Loucy (cell line): ENCODE measurements around the gene ROR1.

Source experiments
- H2AFZ ChIP-seq: fragments of 200-600 bp; sonication (generic); 2 replicates; pipeline ENCODE4 v1.6.0; 2016; ENCODE audit warnings: antibody characterized with exemption, mild to moderate bottlenecking, low read length, moderate library complexity
- H3F3A ChIP-seq: fragments of 200-600 bp; 2 replicates; pipeline ENCODE4 v1.6.0; 2016; ENCODE audit warnings: antibody characterized with exemption, low read depth, mild to moderate bottlenecking
- H3K27me3 ChIP-seq: fragments of 200-600 bp; sonication (generic); 2 replicates; pipeline ENCODE4 v1.6.1; 2014; ENCODE audit warnings: low read length, mild to moderate bottlenecking; ENCODE audit not compliant: insufficient read depth, poor library complexity, severe bottlenecking
- H3K36me3 ChIP-seq: fragments of 200-600 bp; sonication (generic); 2 replicates; pipeline ENCODE4 v1.6.1; 2016; ENCODE audit warnings: low read length; ENCODE audit not compliant: insufficient read depth
- H3K4me1 ChIP-seq: fragments of 200-600 bp; sonication (generic); 2 replicates; pipeline ENCODE4 v1.5.1; 2014; ENCODE audit warnings: low read length, mild to moderate bottlenecking; ENCODE audit not compliant: insufficient read depth, poor library complexity, severe bottlenecking
- H3K4me2 ChIP-seq: fragments of 200-600 bp; sonication (generic); 2 replicates; pipeline ENCODE4 v1.6.0; 2014; ENCODE audit warnings: antibody characterized with exemption, low read length, low read depth, mild to moderate bottlenecking; ENCODE audit not compliant: poor library complexity, severe bottlenecking
- H3K4me3 ChIP-seq: fragments of 200-600 bp; sonication (generic); 2 replicates; pipeline ENCODE4 v1.5.1; 2014; ENCODE audit warnings: low read length, mild to moderate bottlenecking, mixed read lengths; ENCODE audit not compliant: poor library complexity, severe bottlenecking
- H3K79me2 ChIP-seq: fragments of 200-600 bp; sonication (generic); 2 replicates; pipeline ENCODE4 v1.6.1; 2014; ENCODE audit warnings: low read length; ENCODE audit not compliant: insufficient read depth
- H3K9ac ChIP-seq: fragments of 200-600 bp; sonication (generic); 2 replicates; pipeline ENCODE4 v1.6.0; 2014; ENCODE audit warnings: mild to moderate bottlenecking, low read depth, low read length, moderate library complexity; ENCODE audit not compliant: poor library complexity, severe bottlenecking
- H3K9me2 ChIP-seq: fragments of 200-600 bp; sonication (generic); replicated peaks from 2 replicates; pipeline ENCODE4 v1.6.1; 2016; ENCODE audit warnings: low read depth, low read length, mixed read lengths
- H3K9me3 ChIP-seq: fragments of 200-600 bp; sonication (generic); 2 replicates; pipeline ENCODE4 v1.6.1; 2014; ENCODE audit warnings: mild to moderate bottlenecking, antibody characterized with exemption, low read length, low read depth; ENCODE audit not compliant: insufficient read depth
- H4K20me1 ChIP-seq: fragments of 200-600 bp; sonication (generic); 2 replicates; pipeline ENCODE4 v1.6.0; 2014; ENCODE audit warnings: antibody characterized with exemption, low read length, mild to moderate bottlenecking; ENCODE audit not compliant: insufficient read depth, poor library complexity, severe bottlenecking
- EZH2phosphoT487 ChIP-seq: fragments of 200-600 bp; IDR thresholded peaks from 2 replicates; pipeline ENCODE4 v1.6.1; 2018; ENCODE audit warnings: antibody characterized with exemption, mild to moderate bottlenecking, moderate library complexity, borderline replicate concordance
- TF ChIP-seq, protein P1 (sequence below): fragments of 200-600 bp; sonication (generic); conservative IDR thresholded peaks from 2 replicates; pipeline ENCODE4 v1.5.1; 2014; ENCODE audit warnings: mild to moderate bottlenecking, antibody characterized with exemption, low read length

The ROR1 gene

DNA sequence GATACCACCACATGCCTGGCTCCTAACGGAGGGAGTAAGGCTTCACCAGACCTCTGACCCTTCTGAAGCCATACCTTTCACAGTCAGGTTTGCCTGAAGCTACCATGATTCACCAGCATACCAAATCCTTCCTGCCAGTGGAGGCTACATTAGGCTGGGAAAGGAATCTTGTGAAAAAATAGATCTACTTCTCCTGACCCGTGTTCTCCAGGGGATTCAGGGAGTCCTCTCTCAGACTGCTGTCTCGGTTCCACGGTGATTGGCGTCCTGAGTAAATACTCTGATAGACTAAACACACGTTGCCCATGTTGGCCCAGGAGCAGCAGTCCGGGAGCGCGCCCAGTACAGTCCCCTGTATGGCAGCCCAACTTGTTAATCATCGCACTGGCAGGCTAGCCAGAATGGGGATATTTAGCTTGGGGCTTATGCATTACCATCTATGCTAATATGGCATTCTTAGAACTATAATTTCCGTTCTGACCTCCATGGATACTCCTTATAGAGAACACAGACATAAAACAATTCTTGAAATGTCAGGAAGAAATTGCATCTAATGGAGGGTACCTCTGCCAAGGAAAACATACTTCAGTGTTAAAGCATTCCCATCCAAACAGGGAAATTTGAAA lies 173.2 kb downstream of the ROR1 start:
- Histone ChIP-seq H3K4me2 (no peak overlapping the region), H3K4me1 (no peaks in the 10 kb centered on the region), H3K79me2 (no peaks in the 10 kb centered on the region), H3F3A (no peaks in the 10 kb centered on the region), H3K9ac (no peak overlapping the region), H4K20me1 (no peaks in the 10 kb centered on the region), H3K27me3 (peaks cover 67% of the 10 kb centered on the region), H3K9me2 (no peaks in the 10 kb centered on the region), H3K4me3 (no peak overlapping the region), H3K9me3 (no peaks in the 10 kb centered on the region), H2AFZ (no peak overlapping the region), H3K36me3 (no peaks in the 10 kb centered on the region)
- TF ChIP-seq EZH2phosphoT487: no peak
- TF ChIP-seq, protein P1, sequence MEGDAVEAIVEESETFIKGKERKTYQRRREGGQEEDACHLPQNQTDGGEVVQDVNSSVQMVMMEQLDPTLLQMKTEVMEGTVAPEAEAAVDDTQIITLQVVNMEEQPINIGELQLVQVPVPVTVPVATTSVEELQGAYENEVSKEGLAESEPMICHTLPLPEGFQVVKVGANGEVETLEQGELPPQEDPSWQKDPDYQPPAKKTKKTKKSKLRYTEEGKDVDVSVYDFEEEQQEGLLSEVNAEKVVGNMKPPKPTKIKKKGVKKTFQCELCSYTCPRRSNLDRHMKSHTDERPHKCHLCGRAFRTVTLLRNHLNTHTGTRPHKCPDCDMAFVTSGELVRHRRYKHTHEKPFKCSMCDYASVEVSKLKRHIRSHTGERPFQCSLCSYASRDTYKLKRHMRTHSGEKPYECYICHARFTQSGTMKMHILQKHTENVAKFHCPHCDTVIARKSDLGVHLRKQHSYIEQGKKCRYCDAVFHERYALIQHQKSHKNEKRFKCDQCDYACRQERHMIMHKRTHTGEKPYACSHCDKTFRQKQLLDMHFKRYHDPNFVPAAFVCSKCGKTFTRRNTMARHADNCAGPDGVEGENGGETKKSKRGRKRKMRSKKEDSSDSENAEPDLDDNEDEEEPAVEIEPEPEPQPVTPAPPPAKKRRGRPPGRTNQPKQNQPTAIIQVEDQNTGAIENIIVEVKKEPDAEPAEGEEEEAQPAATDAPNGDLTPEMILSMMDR: no peak

DNA sequence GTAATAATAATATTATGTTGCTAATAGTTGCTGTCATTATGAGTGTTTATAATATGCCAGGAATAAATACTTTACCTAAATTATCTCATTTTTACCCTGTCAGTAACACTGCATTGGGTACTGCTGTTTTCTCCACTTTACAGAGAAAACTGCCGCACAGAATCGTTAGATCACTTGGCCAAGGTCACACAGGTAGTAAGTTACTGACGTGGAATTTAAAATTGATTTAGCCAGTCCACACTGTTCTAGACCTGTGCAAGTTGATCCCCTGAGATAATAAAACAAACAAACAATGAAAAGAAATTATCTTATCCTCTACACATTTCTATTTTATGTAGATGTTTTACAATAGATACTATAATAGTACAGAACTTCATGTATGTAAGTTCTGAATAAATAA lies 174.1 kb downstream of the ROR1 start:
- H3K27me3 ChIP-seq: peaks cover 76% of the 10 kb centered on the region
- H4K20me1 ChIP-seq: no peaks in the 10 kb centered on the region
- H3K36me3 ChIP-seq: no peaks in the 10 kb centered on the region
- H3K9me2 ChIP-seq: no peaks in the 10 kb centered on the region
- H3K79me2 ChIP-seq: no peaks in the 10 kb centered on the region
- H3F3A ChIP-seq: no peaks in the 10 kb centered on the region
- no peaks in the 10 kb centered on the region for H3K4me1 ChIP-seq
- H3K4me2 ChIP-seq: no peak overlapping the region
- H3K9me3 ChIP-seq: no peaks in the 10 kb centered on the region
- H3K9ac ChIP-seq: no peak overlapping the region
- no peak overlapping the region for H3K4me3 ChIP-seq
- no peak overlapping the region for H2AFZ ChIP-seq
- no peak for TF ChIP-seq EZH2phosphoT487
- TF ChIP-seq, protein P1: no peak

DNA sequence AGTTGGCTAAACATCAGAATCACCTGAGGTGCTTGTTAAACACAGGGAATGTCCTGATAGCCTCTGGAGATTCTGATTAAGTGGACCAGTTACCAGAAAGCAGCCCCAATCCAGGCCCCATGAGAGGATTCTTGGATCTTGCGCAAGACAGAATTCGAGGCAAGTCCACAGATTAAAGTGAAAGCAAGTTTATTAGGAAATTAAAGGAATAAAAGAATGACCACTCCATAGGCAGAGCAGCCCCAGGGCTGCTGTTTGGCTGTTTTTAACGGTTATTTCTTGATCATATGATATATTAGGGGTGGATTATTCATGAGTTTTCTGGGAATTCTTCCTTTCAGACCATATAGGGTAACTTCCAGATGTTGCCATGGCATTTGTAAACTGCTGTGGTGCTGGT lies 176.2 kb downstream of the ROR1 start:
- 0 out of 2 replicates have a peak, but pooled peaks cover 6% of the 10 kb centered on the region for H3K9me3 ChIP-seq
- no peaks in the 10 kb centered on the region for H3K79me2 ChIP-seq
- no peaks in the 10 kb centered on the region for H3K36me3 ChIP-seq
- H3F3A ChIP-seq: no peaks in the 10 kb centered on the region
- H3K4me2 ChIP-seq: no peak overlapping the region
- peaks cover 85% of the 10 kb centered on the region for H3K27me3 ChIP-seq
- no peaks in the 10 kb centered on the region for H3K9me2 ChIP-seq
- no peaks in the 10 kb centered on the region for H3K4me1 ChIP-seq
- no peak overlapping the region for H2AFZ ChIP-seq
- TF ChIP-seq EZH2phosphoT487: no peak
- TF ChIP-seq, protein P1: no peak
- no peak overlapping the region for H3K9ac ChIP-seq
- H4K20me1 ChIP-seq: no peaks in the 10 kb centered on the region
- H3K4me3 ChIP-seq: no peak overlapping the region
